Astrocyte (in vitro differentiated cells and primary cell): ENCODE results near the gene COL16A1. TPM values are rescaled to one million over a fixed set of nuclear protein-coding genes. Genes with fewer than 3 reads are reported as not detected.

ENCODE experiments used
- DNase-seq: peaks from one replicate; pipeline ENCODE4 v3.0.0-alpha.2; 2010; ENCODE audit warnings: low read depth
- FAIRE-seq: peaks from 2 replicates; lab custom pipeline; 2011; peaks lifted over from hg19 to GRCh38; lab: Jason Lieb, UNC
- H2AFZ ChIP-seq: 2 replicates; pipeline ENCODE4 v1.6.0; 2012; ENCODE audit warnings: low read depth, low read length, inconsistent platforms
- H3K27ac ChIP-seq: 2 replicates; pipeline ENCODE4 v1.5.1; 2011; ENCODE audit warnings: low read depth, low read length, inconsistent platforms
- H3K27me3 ChIP-seq: 2 replicates; pipeline ENCODE4 v1.6.0; 2011; ENCODE audit warnings: low read length, inconsistent platforms; ENCODE audit not compliant: insufficient read depth
- H3K36me3 ChIP-seq: 2 replicates; pipeline ENCODE4 v1.5.1; 2011; ENCODE audit warnings: low read length, inconsistent platforms; ENCODE audit not compliant: insufficient read depth
- H3K4me1 ChIP-seq: 2 replicates; pipeline ENCODE4 v1.5.1; 2011; ENCODE audit warnings: low read length, inconsistent platforms; ENCODE audit not compliant: insufficient read depth
- H3K4me2 ChIP-seq: 2 replicates; pipeline ENCODE4 v1.6.0; 2012; ENCODE audit warnings: low read length, inconsistent platforms
- H3K4me3 ChIP-seq: 2 replicates; pipeline ENCODE4 v1.5.1; 2011; ENCODE audit warnings: low read depth, mild to moderate bottlenecking, low read length, inconsistent platforms; ENCODE audit not compliant: insufficient read depth
- H3K79me2 ChIP-seq: 2 replicates; pipeline ENCODE4 v1.6.0; 2012; ENCODE audit warnings: mild to moderate bottlenecking, low read length, inconsistent platforms; ENCODE audit not compliant: insufficient read depth
- H3K9ac ChIP-seq: 2 replicates; pipeline ENCODE4 v1.6.0; 2012; ENCODE audit warnings: mild to moderate bottlenecking, low read length, inconsistent platforms
- H3K9me3 ChIP-seq: 2 replicates; pipeline ENCODE4 v1.5.1; 2012; ENCODE audit warnings: low read depth, mild to moderate bottlenecking, low read length, inconsistent platforms; ENCODE audit not compliant: insufficient read depth
- H4K20me1 ChIP-seq: 2 replicates; pipeline ENCODE4 v1.6.0; 2012; ENCODE audit warnings: low read length, inconsistent platforms; ENCODE audit not compliant: insufficient read depth
- H3K27ac Mint-ChIP-seq: one replicate; pipeline ENCODE4 v1.8.0; 2021; ENCODE audit warnings: mild to moderate bottlenecking, mixed read lengths; ENCODE audit not compliant: unreplicated experiment
- H3K27me3 Mint-ChIP-seq: one replicate; pipeline ENCODE4 v1.8.0; 2021; ENCODE audit warnings: low read depth, mixed read lengths; ENCODE audit not compliant: unreplicated experiment
- H3K36me3 Mint-ChIP-seq: one replicate; pipeline ENCODE4 v1.8.0; 2021; ENCODE audit warnings: low read depth, mixed read lengths; ENCODE audit not compliant: unreplicated experiment
- H3K4me1 Mint-ChIP-seq: one replicate; pipeline ENCODE4 v1.8.0; 2021; ENCODE audit warnings: low read depth, mixed read lengths; ENCODE audit not compliant: unreplicated experiment
- H3K4me3 Mint-ChIP-seq: one replicate; pipeline ENCODE4 v1.8.0; 2021; ENCODE audit warnings: mild to moderate bottlenecking, moderate library complexity, mixed read lengths; ENCODE audit not compliant: unreplicated experiment
- H3K9me3 Mint-ChIP-seq: one replicate; pipeline ENCODE4 v1.8.0; 2021; ENCODE audit warnings: mild to moderate bottlenecking, mixed read lengths; ENCODE audit not compliant: unreplicated experiment
- CTCF ChIP-seq: IDR thresholded peaks from 2 replicates; pipeline ENCODE4 v1.5.1; 2011; ENCODE audit warnings: low read depth, mild to moderate bottlenecking, inconsistent platforms, low read length, moderate library complexity; ENCODE audit not compliant: insufficient read depth
- EZH2 ChIP-seq: IDR thresholded peaks from 2 replicates; pipeline ENCODE4 v1.6.1; 2012; ENCODE audit warnings: mild to moderate bottlenecking, low read length, inconsistent platforms; ENCODE audit not compliant: insufficient read depth
- total RNA-seq: library from RNA; stranded (reverse); gene quantifications from 2 replicates; pipeline ENCODE4 v1.2.1, GENCODE V29; 2021

COL16A1 gene
- total RNA-seq, 1 donor from 2014 or later: 42.9 TPM

GRCh38 chr1:31652891-31653499 lies 50.8 kb downstream of the COL16A1 start:
- H3K27me3 ChIP-seq: no peaks in the 10 kb centered on the region
- Mint-ChIP-seq H3K4me3 (no peak overlapping the region), H3K27me3 (peaks cover 15% of the 10 kb centered on the region), H3K27ac (no peak overlapping the region), H3K9me3 (peaks cover 2% of the 10 kb centered on the region), H3K36me3 (peaks cover 29% of the 10 kb centered on the region), H3K4me1 (no peaks in the 10 kb centered on the region)
- no peaks in the 10 kb centered on the region for H3K79me2 ChIP-seq
- no peaks in the 10 kb centered on the region for H4K20me1 ChIP-seq
- FAIRE-seq (no peak), DNase-seq (no peak)
- no peak overlapping the region for H2AFZ ChIP-seq
- H3K27ac ChIP-seq: no peak overlapping the region
- H3K4me3 ChIP-seq: no peak overlapping the region
- H3K4me1 ChIP-seq: peaks cover 6% of the 10 kb centered on the region
- H3K9ac ChIP-seq: no peak overlapping the region
- H3K4me2 ChIP-seq: no peak overlapping the region
- peaks cover 4% of the 10 kb centered on the region for H3K36me3 ChIP-seq
- TF ChIP-seq CTCF (no peak), EZH2 (no peak)
- no peaks in the 10 kb centered on the region for H3K9me3 ChIP-seq

GRCh38 chr1:31651766-31652165 lies 52.1 kb downstream of the COL16A1 start:
- DNase-seq (no peak), FAIRE-seq (no peak)
- Histone ChIP-seq H3K9me3 (no peaks in the 10 kb centered on the region), H4K20me1 (no peaks in the 10 kb centered on the region), H3K27me3 (no peaks in the 10 kb centered on the region), H3K4me1 (peaks cover 7% of the 10 kb centered on the region), H3K36me3 (peaks cover 4% of the 10 kb centered on the region), H3K27ac (no peak overlapping the region), H3K79me2 (no peaks in the 10 kb centered on the region), H2AFZ (no peak overlapping the region), H3K9ac (no peak overlapping the region), H3K4me3 (no peak overlapping the region), H3K4me2 (no peak overlapping the region)
- no peak for TF ChIP-seq EZH2
- no peak for TF ChIP-seq CTCF
- Mint-ChIP-seq H3K36me3 (peaks cover 27% of the 10 kb centered on the region), H3K27ac (no peak overlapping the region), H3K4me3 (no peak overlapping the region), H3K4me1 (peaks cover 6% of the 10 kb centered on the region), H3K27me3 (peaks cover 15% of the 10 kb centered on the region), H3K9me3 (peaks cover 2% of the 10 kb centered on the region)

- H3K4me2 ChIP-seq: no peak overlapping the region
- TF ChIP-seq EZH2: no peak
- no peak for TF ChIP-seq CTCF
- no peak overlapping the region for H2AFZ ChIP-seq
- peaks cover 25% of the 10 kb centered on the region for H3K36me3 Mint-ChIP-seq
- H3K4me3 Mint-ChIP-seq: no peak overlapping the region
- peaks cover 8% of the 10 kb centered on the region for H3K4me1 Mint-ChIP-seq
- H3K9me3 ChIP-seq: no peaks in the 10 kb centered on the region
- no peak for DNase-seq
- no peak overlapping the region for H3K27ac Mint-ChIP-seq
- H3K27ac ChIP-seq: no peak overlapping the region
- H3K36me3 ChIP-seq: peaks cover 4% of the 10 kb centered on the region
- no peak overlapping the region for H3K9ac ChIP-seq
- H3K27me3 Mint-ChIP-seq: peaks cover 13% of the 10 kb centered on the region
- H3K4me3 ChIP-seq: no peak overlapping the region
- peaks cover 2% of the 10 kb centered on the region for H3K9me3 Mint-ChIP-seq
- H4K20me1 ChIP-seq: no peaks in the 10 kb centered on the region
- no peaks in the 10 kb centered on the region for H3K27me3 ChIP-seq
- no peak for FAIRE-seq
- no peaks in the 10 kb centered on the region for H3K79me2 ChIP-seq
- peaks cover 8% of the 10 kb centered on the region for H3K4me1 ChIP-seq
Measured at GRCh38 chr1:31651089-31651420, 52.8 kb downstream of the COL16A1 start.
